GM18868 (cell line): ENCODE results near the gene PRKAR2B.
"Not testable (repeated sequence)": the region's sequence is repeated elsewhere in the genome, so short reads cannot be mapped to it uniquely, and the experiment has no call there.

ENCODE experiments used
- ATAC-seq: cut with Tn5 transposase; IDR thresholded peaks from one replicate; pipeline ENCODE4 v1.9.1; 2021; ENCODE audit warnings: mild to moderate bottlenecking, moderate library complexity; ENCODE audit not compliant: unreplicated experiment

The PRKAR2B gene

GRCh38 chr7:107151538-107151937 lies 107.0 kb downstream of the PRKAR2B start:
- no peak for ATAC-seq

GRCh38 chr7:107152011-107152410 lies 107.5 kb downstream of the PRKAR2B start:
- ATAC-seq = no peak

- ATAC-seq = no peak
These were observed 110.3 kb downstream of the PRKAR2B start for GRCh38 chr7:107154826-107155225.

GRCh38 chr7:107155726-107156125 lies 111.2 kb downstream of the PRKAR2B start:
- not testable (repeated sequence) for ATAC-seq

GRCh38 chr7:107157091-107157490 lies 112.6 kb downstream of the PRKAR2B start:
- ATAC-seq = no peak

GRCh38 chr7:107158028-107158427 lies 113.5 kb downstream of the PRKAR2B start:
- ATAC-seq = no peak

- no peak for ATAC-seq
These were observed 115.9 kb downstream of the PRKAR2B start for GRCh38 chr7:107160389-107160788.

- ATAC-seq = no peak
These were observed 116.9 kb downstream of the PRKAR2B start for GRCh38 chr7:107161415-107161814.

- ATAC-seq = no peak
These were observed 118.0 kb downstream of the PRKAR2B start for GRCh38 chr7:107162475-107162874.

GRCh38 chr7:107164092-107164491 lies 119.6 kb downstream of the PRKAR2B start:
- ATAC-seq = no peak

GRCh38 chr7:107165341-107165740 lies 120.8 kb downstream of the PRKAR2B start:
- ATAC-seq = no peak

GRCh38 chr7:107166736-107167426 lies 122.4 kb downstream of the PRKAR2B start:
- no peak for ATAC-seq

- no peak for ATAC-seq
These were observed 123.2 kb downstream of the PRKAR2B start for GRCh38 chr7:107167483-107168232.

- ATAC-seq = peak; percentile 86
These were observed 124.0 kb downstream of the PRKAR2B start, which contains the start of gene HBP1 for GRCh38 chr7:107168233-107169119. TSS of gene HBP1 (plus strand) at chr7:107169003. CDS start at chr7:107179894, 10,891 bp downstream.

- ATAC-seq = peak; percentile 26
These were observed 124.9 kb downstream of the PRKAR2B start for GRCh38 chr7:107169120-107170050.

- ATAC-seq = no peak
These were observed 125.8 kb downstream of the PRKAR2B start for GRCh38 chr7:107170051-107170915.

- no peak for ATAC-seq
These were observed 127.0 kb downstream of the PRKAR2B start for GRCh38 chr7:107171496-107171895.

GRCh38 chr7:107172276-107173032 lies 127.9 kb downstream of the PRKAR2B start:
- ATAC-seq = no peak
